A673 (cell line): ENCODE measurements around the gene SHE. TPM values are rescaled to one million over a fixed set of nuclear protein-coding genes. Genes with fewer than 3 reads are reported as not detected.

Experiments used
- BruUV-seq: library from RNA; stranded (reverse); fragments of 400-500 nt; replicated peaks from 2 replicates; lab custom pipeline; 2021; lab: Mats Ljungman, UMichigan
- CTCF ChIA-PET: fragments of 300-600 bp; sonication (Branson Sonifier 250); formaldehyde crosslinking; loops from one replicate; lab custom pipeline; 2022; ENCODE audit warnings: antibody characterized with exemption; lab: Charles Lee
- POLR2A ChIA-PET: fragments of 300-600 bp; sonication (Branson Sonifier 250); formaldehyde crosslinking; loops from one replicate; lab custom pipeline; 2022; ENCODE audit warnings: antibody characterized with exemption; ENCODE audit not compliant: low non-redundant PET; lab: Charles Lee
- DNase-seq: peaks from one replicate; pipeline ENCODE4 v3.0.0-alpha.2; 2015; ENCODE audit warnings: low spot score
- H3K27ac ChIP-seq: fragments of 200-600 bp; sonication (generic); 2 replicates; pipeline ENCODE4 v1.5.1; 2016; ENCODE audit warnings: mixed run types, low read depth, mild to moderate bottlenecking, mixed read lengths, antibody characterized with exemption, low read length; ENCODE audit not compliant: poor library complexity, severe bottlenecking
- H3K27me3 ChIP-seq: fragments of 200-600 bp; sonication (generic); replicated peaks from 2 replicates; pipeline ENCODE4 v1.6.1; 2017; ENCODE audit warnings: mixed run types, low read depth, mild to moderate bottlenecking, mixed read lengths, antibody characterized with exemption, low read length; ENCODE audit not compliant: insufficient read depth, poor library complexity
- H3K36me3 ChIP-seq: fragments of 200-600 bp; sonication (generic); 2 replicates; pipeline ENCODE4 v1.6.1; 2016; ENCODE audit warnings: mixed run types, mild to moderate bottlenecking, mixed read lengths, antibody characterized with exemption, low read length; ENCODE audit not compliant: insufficient read depth, poor library complexity, severe bottlenecking
- H3K4me1 ChIP-seq: fragments of 200-600 bp; sonication (generic); 2 replicates; pipeline ENCODE4 v1.6.1; 2017; ENCODE audit warnings: mixed run types, mild to moderate bottlenecking, mixed read lengths, antibody characterized with exemption, low read length; ENCODE audit not compliant: insufficient read depth, poor library complexity, severe bottlenecking
- H3K4me3 ChIP-seq: fragments of 200-600 bp; sonication (generic); 2 replicates; pipeline ENCODE4 v1.5.1; 2016; ENCODE audit warnings: low read depth, mixed run types, mild to moderate bottlenecking, mixed read lengths, low read length; ENCODE audit not compliant: poor library complexity, severe bottlenecking
- H3K9me3 ChIP-seq: fragments of 200-600 bp; sonication (generic); 2 replicates; pipeline ENCODE4 v1.6.1; 2016; ENCODE audit warnings: mixed run types, low read depth, mild to moderate bottlenecking, mixed read lengths, antibody characterized with exemption, low read length; ENCODE audit not compliant: poor library complexity, severe bottlenecking
- CTCF ChIP-seq: fragments of 300-800, 200-600 bp; sonication (generic); conservative IDR thresholded peaks from 2 replicates; pipeline ENCODE4 v1.5.1; 2017; ENCODE audit warnings: low read depth, mild to moderate bottlenecking, antibody characterized with exemption, low read length, moderate library complexity, mixed read lengths
- EZH2 ChIP-seq: fragments of 200-600 bp; sonication (generic); IDR thresholded peaks from 2 replicates; pipeline ENCODE4 v1.6.1; 2017; ENCODE audit warnings: borderline replicate concordance, low read depth, mild to moderate bottlenecking, mixed read lengths, antibody characterized with exemption, low read length; ENCODE audit not compliant: poor library complexity, severe bottlenecking
- intact Hi-C: fragments of 100-400 bp; cut with micrococcal nuclease; formaldehyde crosslinking; loops from one replicate; pipeline ENCODE4 v1.10.0; 2022; ENCODE audit not compliant: unreplicated experiment
- total RNA-seq: library from RNA; stranded (reverse); gene quantifications from 2 replicates; pipeline ENCODE4 v1.2.3, GENCODE V29; 2021

Gene SHE
- total RNA-seq, 1 experiment from 2014 or later = 0.04 TPM

- Histone ChIP-seq H3K27ac (no peak overlapping the region), H3K27me3 (peaks cover 21% of the 10 kb centered on the region), H3K4me3 (no peak overlapping the region), H3K36me3 (no peaks in the 10 kb centered on the region), H3K9me3 (no peaks in the 10 kb centered on the region), H3K4me1 (no peaks in the 10 kb centered on the region)
- BruUV-seq = no TSS peak
- DNase-seq = no peak
- intact Hi-C loops = no loop called here
- no peak for TF ChIP-seq CTCF
- no peak for TF ChIP-seq EZH2
- ChIA-PET CTCF (no interaction called here), POLR2A (no interaction called here)
Observed at GRCh38 chr1:154492115-154492514, 10.1 kb downstream of the SHE start.

- H3K4me3 ChIP-seq = no peak overlapping the region
- POLR2A ChIA-PET = no interaction called here
- no peaks in the 10 kb centered on the region for H3K36me3 ChIP-seq
- TF ChIP-seq EZH2 = no peak
- no peak for TF ChIP-seq CTCF
- no peak for DNase-seq
- peaks cover 13% of the 10 kb centered on the region for H3K4me1 ChIP-seq
- no peak overlapping the region for H3K27ac ChIP-seq
- intact Hi-C loops = no loop called here
- BruUV-seq = no TSS peak
- CTCF ChIA-PET = no interaction called here
- H3K9me3 ChIP-seq = no peaks in the 10 kb centered on the region
- peaks cover 3% of the 10 kb centered on the region for H3K27me3 ChIP-seq
Observed at GRCh38 chr1:154490317-154490716, 11.9 kb downstream of the SHE start.

GRCh38 chr1:154489695-154490274 lies 12.4 kb downstream of the SHE start:
- Histone ChIP-seq H3K27ac (no peak overlapping the region), H3K4me1 (peaks cover 18% of the 10 kb centered on the region), H3K4me3 (no peak overlapping the region), H3K36me3 (no peaks in the 10 kb centered on the region), H3K9me3 (no peaks in the 10 kb centered on the region), H3K27me3 (peaks cover 3% of the 10 kb centered on the region)
- DNase-seq = no peak
- TF ChIP-seq CTCF = no peak
- no peak for TF ChIP-seq EZH2
- BruUV-seq = no TSS peak
- ChIA-PET POLR2A (no interaction called here), CTCF (no interaction called here)
- intact Hi-C loops = loop anchor here (10.0 kb wide), 1 partner anchor 385 kb away; the partner anchor contains the start of gene KCNN3
